Measurements from ENCODE around the gene CALHM5.

Gene CALHM5

GRCh38 chr6:116514111-116514510 lies 2.7 kb downstream of the CALHM5 start:
- no peaks in the 10 kb centered on the region for H3K79me2 ChIP-seq (ENCODE audit: insufficient read depth, low read length)
- H3K4me2 ChIP-seq (ENCODE audit: low read depth, low read length, poor library complexity, severe bottlenecking), result no peak overlapping the region
- no peaks in the 10 kb centered on the region for H3K36me3 ChIP-seq (ENCODE audit: insufficient read depth, low read length)
- no peaks in the 10 kb centered on the region for H3K27me3 ChIP-seq (ENCODE audit: insufficient read depth, low read length, poor library complexity, severe bottlenecking)
- peaks cover 3% of the 10 kb centered on the region; the same call in 1 of the 2 replicates for H3K9me3 ChIP-seq (ENCODE audit: insufficient read depth, low read depth, low read length)
- no peaks in the 10 kb centered on the region for H3K4me1 ChIP-seq (ENCODE audit: insufficient read depth, low read length, poor library complexity, severe bottlenecking)
- no peak overlapping the region for H2AFZ ChIP-seq (ENCODE audit: low read length)
- no peaks in the 10 kb centered on the region for H4K20me1 ChIP-seq (ENCODE audit: insufficient read depth, low read length, poor library complexity, severe bottlenecking)
- TF ChIP-seq EZH2phosphoT487 (IDR thresholded peaks at IDR 0.05; ENCODE audit: borderline replicate concordance) (no peak), CTCF (conservative IDR thresholded peaks at IDR 0.05; ENCODE audit: low read length) (no peak)
- no peak overlapping the region for H3K4me3 ChIP-seq (ENCODE audit: low read length, poor library complexity, severe bottlenecking)
- no peaks in the 10 kb centered on the region for H3K9me2 ChIP-seq (replicated peaks; ENCODE audit: low read depth, low read length)
- H3F3A ChIP-seq (ENCODE audit: low read depth), result no peaks in the 10 kb centered on the region
- H3K9ac ChIP-seq (ENCODE audit: low read depth, low read length, poor library complexity, severe bottlenecking), result no peak overlapping the region

- H3K4me2 ChIP-seq (ENCODE audit: low read depth, low read length, poor library complexity, severe bottlenecking), result no peak overlapping the region
- TF ChIP-seq EZH2phosphoT487 (IDR thresholded peaks at IDR 0.05; ENCODE audit: borderline replicate concordance) (no peak), CTCF (conservative IDR thresholded peaks at IDR 0.05; ENCODE audit: low read length) (no peak)
- no peak overlapping the region for H3K4me3 ChIP-seq (ENCODE audit: low read length, poor library complexity, severe bottlenecking)
- H3K79me2 ChIP-seq (ENCODE audit: insufficient read depth, low read length), result no peaks in the 10 kb centered on the region
- H3K36me3 ChIP-seq (ENCODE audit: insufficient read depth, low read length), result no peaks in the 10 kb centered on the region
- no peak overlapping the region for H2AFZ ChIP-seq (ENCODE audit: low read length)
- H3K4me1 ChIP-seq (ENCODE audit: insufficient read depth, low read length, poor library complexity, severe bottlenecking), result no peaks in the 10 kb centered on the region
- H3F3A ChIP-seq (ENCODE audit: low read depth), result no peaks in the 10 kb centered on the region
- H3K9me2 ChIP-seq (replicated peaks; ENCODE audit: low read depth, low read length), result no peaks in the 10 kb centered on the region
- H3K9ac ChIP-seq (ENCODE audit: low read depth, low read length, poor library complexity, severe bottlenecking), result no peak overlapping the region
- H3K27me3 ChIP-seq (ENCODE audit: insufficient read depth, low read length, poor library complexity, severe bottlenecking), result no peaks in the 10 kb centered on the region
- H4K20me1 ChIP-seq (ENCODE audit: insufficient read depth, low read length, poor library complexity, severe bottlenecking), result no peaks in the 10 kb centered on the region
- H3K9me3 ChIP-seq (ENCODE audit: insufficient read depth, low read depth, low read length), result no peaks in the 10 kb centered on the region
Measured at GRCh38 chr6:116515141-116515540, 3.7 kb downstream of the CALHM5 start.

- TF ChIP-seq CTCF (conservative IDR thresholded peaks at IDR 0.05; ENCODE audit: low read length), result no peak
- TF ChIP-seq EZH2phosphoT487 (IDR thresholded peaks at IDR 0.05; ENCODE audit: borderline replicate concordance), result no peak
Measured at GRCh38 chr6:116518621-116519368, 7.4 kb downstream of the CALHM5 start.

More at GRCh38 chr6:116518621-116519368, 7.4 kb downstream of the CALHM5 start:
- Histone ChIP-seq H3K9me3 (ENCODE audit: insufficient read depth, low read depth, low read length) (no peaks in the 10 kb centered on the region), H3K27me3 (ENCODE audit: insufficient read depth, low read length, poor library complexity, severe bottlenecking) (no peaks in the 10 kb centered on the region), H3K4me3 (ENCODE audit: low read length, poor library complexity, severe bottlenecking) (no peak overlapping the region), H2AFZ (ENCODE audit: low read length) (no peak overlapping the region), H3K4me1 (ENCODE audit: insufficient read depth, low read length, poor library complexity, severe bottlenecking) (no peaks in the 10 kb centered on the region), H3F3A (ENCODE audit: low read depth) (no peaks in the 10 kb centered on the region), H3K9ac (ENCODE audit: low read depth, low read length, poor library complexity, severe bottlenecking) (no peak overlapping the region), H4K20me1 (ENCODE audit: insufficient read depth, low read length, poor library complexity, severe bottlenecking) (no peaks in the 10 kb centered on the region), H3K4me2 (ENCODE audit: low read depth, low read length, poor library complexity, severe bottlenecking) (no peak overlapping the region), H3K36me3 (ENCODE audit: insufficient read depth, low read length) (no peaks in the 10 kb centered on the region), H3K9me2 (replicated peaks; ENCODE audit: low read depth, low read length) (no peaks in the 10 kb centered on the region), H3K79me2 (ENCODE audit: insufficient read depth, low read length) (no peaks in the 10 kb centered on the region)
